A172 (cell line): ENCODE results near the gene MND1. TPM values are rescaled to one million over a fixed set of nuclear protein-coding genes. Genes with fewer than 3 reads are reported as not detected.
"Not testable (repeated sequence)": the region's sequence is repeated elsewhere in the genome, so short reads cannot be mapped to it uniquely, and the experiment has no call there.

Source experiments
- DNase-seq: peaks from one replicate; pipeline ENCODE4 v3.0.0-alpha.2; 2015; ENCODE audit warnings: low spot score
- total RNA-seq: library from RNA; depleted of rRNA; stranded (reverse); fragments of >200 nt; shearing (Covaris generic); gene quantifications from 2 replicates; pipeline ENCODE4 v1.2.3, GENCODE V29; 2014

The MND1 gene
- total RNA-seq, 1 experiment from 2014 or later, result 39.6 TPM

DNA sequence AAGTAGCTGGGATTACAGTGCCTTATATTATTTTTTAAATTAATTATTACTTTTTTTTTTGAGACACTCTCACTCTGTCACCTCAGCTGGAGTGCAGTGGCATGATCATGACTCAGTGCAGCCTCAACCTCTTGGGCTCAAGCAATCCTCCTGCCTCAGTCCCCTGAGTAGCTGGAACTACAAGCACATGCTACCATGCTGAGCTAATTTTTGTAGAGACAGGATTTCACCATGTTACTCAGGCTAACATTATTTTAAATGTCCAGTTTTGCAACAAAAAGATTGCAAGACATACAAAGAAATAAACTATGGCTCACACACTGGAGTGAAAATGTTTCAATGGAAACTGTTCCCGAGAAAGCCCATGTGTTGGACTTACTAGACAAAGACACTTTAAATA is 59.2 kb downstream of the MND1 start:
- DNase-seq, result no peak

DNA sequence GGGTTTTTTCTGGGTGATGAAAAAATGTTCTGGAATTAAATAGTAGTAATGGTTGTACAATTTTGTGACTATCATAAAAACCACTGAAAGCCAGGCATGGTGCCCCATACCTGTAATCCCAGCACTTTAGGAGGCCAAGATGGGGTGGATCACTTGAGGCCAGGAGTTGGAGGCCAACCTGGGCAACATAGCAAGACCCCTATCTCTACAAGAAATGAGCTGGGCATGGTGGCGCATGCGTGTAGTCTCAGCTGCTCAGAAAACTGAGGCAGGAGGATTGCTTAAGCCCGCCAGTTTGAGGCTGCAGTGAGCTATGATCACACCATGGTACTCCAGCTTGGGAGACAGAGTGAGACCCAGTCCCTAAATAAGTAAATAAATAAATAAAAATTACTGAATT is 63.4 kb downstream of the MND1 start:
- no peak for DNase-seq

DNA sequence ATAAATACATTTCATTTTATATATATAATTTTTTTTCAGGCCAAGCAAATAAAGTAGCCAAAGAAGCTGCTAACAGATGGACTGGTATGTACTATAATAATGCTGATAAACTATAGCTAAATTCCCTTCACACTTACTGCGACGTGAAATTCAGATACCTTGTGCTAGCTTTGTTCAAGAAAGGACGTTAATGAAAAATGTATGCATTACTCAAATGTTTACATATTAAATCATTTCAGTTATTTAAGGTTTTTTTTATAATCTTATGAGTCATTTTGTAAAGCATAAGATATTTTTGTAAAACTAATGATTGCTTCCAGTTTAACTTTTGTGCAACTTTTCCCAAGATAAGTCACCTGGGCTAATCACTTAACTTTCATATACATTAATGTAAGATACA is 64.4 kb downstream of the MND1 start:
- DNase-seq, result no peak

DNA sequence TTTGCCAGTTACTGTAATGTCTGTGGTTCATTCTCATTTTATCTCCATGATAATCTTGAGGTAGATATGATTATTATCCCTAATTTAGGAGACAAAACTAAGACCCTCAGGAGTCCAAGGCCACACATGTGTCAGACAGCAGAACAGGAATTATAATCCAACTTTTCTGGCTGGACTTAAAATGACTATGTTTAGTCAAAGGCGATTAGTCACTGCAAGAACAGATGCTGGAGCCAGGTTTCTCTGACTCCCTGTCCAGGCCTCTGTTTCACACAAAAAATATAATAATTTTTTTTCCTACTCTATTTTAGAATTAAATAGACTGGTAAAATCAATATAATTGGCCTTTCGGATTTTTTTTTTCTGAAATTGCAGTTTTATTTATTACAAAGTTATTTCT is 64.9 kb downstream of the MND1 start:
- DNase-seq, result peak; percentile 16

DNA sequence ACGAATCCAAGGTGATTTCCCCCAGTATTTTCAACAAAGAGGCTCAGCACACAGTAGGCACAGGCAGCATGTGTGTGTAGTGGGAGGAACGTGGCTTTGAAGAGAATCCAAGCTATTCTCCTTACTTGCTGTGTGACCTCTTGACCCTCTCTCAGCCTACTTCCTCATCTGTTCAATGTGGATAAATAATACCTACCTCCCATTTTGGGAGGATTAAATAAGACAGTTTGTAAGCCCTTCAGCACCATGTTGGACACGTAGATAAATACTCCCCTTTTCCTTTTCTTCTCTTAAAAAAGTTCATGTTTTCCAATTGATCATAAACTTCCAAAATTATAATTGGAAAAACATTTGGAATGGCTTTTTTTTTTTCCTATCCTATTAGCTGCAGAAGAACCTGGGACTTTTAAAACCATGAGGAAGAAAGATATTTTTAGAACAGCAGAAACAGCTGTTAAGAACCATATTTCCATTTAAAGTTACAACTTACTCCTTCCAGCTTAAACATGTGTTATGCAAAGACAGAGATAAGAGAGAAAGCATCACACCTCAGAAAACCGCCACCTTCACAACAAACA is 65.5 kb downstream of the MND1 start:
- DNase-seq, result no peak

DNA sequence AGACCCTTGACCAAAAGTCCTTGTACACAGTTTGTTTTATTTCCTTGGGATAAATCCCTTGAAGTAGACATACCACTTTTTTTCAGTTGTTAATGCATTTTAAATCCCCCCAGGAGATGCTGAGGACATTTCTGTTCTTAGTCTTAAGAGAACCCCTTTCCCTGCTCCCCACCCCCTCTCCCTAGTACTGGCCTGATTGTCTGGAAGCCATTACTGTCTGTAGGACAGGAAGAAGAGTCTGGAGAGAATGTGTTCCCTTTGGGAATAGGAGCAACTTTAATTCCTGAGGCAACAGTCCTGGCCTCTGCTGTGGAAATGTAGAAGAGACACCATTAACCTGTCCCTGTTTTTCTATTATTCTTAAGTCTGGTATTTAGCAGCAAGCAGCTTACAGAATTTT is 69.4 kb downstream of the MND1 start:
- no peak for DNase-seq

DNA sequence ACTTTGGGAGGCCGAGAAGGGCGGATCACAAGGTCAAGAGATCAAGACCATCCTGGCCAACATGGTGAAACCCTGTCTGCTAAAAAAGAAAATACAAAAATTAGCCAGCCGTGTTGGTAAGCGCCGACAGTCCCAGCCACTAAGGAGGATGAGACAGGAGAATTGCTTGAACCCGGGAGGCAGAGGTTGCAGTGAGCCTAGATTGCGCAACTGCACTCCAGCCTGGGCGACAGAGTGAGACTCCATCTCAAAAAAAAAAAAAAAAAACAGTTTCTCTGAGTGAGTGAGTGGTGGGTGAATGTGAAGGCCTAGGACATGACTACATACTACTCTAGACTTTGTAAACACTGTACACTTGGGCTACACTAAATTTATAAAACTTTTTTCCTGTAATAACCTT is 72.0 kb downstream of the MND1 start:
- not testable (repeated sequence) for DNase-seq

DNA sequence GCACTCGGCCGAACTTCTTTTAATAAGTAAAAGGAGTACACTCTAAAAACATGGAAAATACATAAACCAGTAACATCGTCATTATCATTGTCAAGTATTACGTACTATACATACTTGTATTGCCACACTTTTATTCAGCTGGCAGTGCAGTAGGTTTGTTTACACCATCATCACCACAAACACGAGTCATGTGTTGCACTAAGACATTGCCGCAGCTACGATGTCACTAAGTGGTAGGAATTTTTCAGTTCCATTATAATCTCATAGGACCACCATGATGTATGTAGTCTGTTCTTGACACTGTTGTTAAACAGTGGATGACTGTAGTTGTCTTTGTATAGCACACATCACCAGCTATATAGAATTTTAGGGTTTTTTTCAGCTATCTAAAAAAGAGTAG is 73.6 kb downstream of the MND1 start:
- DNase-seq, result no peak

DNA sequence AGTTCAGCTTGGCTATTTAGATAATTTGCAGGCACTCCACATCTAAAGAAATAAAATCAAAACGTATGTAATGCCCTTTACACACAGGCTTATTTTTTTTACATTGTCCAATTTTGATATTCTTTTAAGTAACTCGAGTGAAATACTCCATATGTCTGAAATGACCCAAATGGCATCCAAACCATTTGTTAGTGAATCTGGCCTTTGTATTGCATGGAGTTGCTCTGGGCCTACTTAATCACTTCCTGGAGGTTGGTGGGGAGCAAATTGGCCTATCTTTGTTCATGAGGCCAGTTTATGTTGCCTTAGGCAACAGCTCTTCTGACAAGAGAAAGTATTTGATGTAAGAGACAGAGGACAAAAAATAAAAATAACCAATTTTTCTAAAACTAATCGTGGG is 74.1 kb downstream of the MND1 start:
- DNase-seq, result no peak

DNA sequence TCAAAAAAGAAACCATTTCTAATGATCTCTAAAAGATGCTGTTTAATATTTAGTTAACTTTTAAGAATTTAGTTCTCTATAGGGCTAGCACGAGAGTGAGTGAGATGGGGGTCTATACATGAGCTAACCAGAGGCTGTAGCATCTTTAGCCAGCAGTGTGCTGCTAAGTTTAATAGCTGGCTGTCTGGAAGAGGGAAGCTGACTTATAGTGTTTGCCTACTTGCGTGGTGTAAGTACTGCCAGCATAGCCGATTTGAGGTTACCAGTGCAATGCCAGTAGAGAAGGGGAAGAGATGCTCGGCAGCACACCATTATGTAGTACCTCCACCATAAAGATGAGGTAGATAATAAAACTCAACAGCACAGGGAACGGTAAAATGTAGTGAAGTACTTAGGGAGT is 74.5 kb downstream of the MND1 start:
- no peak for DNase-seq

DNA sequence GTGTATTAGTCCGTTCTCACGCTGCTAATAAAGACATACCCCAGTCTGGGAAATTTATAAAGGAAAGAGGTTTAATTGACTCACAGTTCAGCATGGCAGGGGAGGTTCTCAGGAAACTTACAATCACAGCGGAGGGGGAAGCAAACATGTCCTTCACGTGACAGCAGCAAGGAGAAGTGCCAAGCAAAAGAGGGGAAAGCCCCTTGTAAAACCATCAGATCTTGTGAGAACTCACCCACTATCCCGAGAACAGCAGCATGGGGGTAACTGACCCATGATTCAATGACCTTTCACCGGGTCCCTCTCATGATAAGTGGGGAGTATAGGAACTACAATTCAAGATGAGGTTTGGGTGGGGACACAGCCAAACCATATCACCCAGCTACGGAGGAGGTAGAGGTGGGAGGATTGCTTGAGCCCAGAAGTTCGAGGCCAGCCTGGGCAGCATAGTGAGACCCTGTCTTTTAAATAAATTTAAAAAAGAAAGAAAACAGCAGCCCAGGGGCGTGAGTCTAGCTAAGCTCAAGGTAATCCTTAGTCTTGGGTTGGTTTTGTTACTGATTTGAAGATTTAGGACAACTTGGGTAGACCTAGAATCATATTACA is 75.3 kb downstream of the MND1 start:
- no peak for DNase-seq

DNA sequence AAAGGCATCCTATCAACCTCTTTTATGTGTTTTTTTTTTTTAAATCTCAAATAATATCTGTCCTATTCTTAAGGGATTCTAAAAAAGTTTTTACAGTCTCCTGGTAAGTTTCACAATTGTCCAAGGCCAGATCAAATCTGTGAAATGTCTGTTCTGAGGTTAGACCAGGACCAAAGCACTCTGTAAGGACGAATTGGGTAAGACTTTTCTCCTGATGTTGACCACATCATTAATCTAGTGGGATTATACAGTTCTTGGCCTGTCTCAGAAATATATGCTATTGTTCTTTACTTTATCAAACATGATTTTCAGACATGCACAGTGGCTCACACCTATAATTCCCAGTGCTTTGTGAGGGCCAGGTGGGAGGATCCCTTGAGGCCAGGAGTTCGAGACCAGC is 75.9 kb downstream of the MND1 start:
- DNase-seq, result no peak

DNA sequence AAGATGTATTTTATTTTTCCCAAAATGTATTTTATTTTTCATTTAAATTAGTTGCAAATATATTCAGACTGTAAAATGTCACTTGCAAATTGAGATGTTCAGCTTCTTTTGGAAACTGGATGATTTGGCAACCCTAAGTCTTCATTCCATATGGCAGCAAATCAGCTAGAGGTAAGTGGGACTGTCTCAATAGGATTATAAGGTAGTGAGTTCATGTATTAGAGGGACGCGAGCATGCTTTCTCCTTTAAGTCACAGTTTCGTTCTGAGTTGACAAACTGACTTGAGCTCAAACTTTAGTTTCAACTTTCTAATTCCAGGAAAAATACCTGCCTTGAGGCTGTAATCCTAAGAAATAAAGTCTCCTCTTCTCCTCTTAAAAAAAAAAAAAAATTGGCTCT is 77.5 kb downstream of the MND1 start:
- DNase-seq, result no peak

DNA sequence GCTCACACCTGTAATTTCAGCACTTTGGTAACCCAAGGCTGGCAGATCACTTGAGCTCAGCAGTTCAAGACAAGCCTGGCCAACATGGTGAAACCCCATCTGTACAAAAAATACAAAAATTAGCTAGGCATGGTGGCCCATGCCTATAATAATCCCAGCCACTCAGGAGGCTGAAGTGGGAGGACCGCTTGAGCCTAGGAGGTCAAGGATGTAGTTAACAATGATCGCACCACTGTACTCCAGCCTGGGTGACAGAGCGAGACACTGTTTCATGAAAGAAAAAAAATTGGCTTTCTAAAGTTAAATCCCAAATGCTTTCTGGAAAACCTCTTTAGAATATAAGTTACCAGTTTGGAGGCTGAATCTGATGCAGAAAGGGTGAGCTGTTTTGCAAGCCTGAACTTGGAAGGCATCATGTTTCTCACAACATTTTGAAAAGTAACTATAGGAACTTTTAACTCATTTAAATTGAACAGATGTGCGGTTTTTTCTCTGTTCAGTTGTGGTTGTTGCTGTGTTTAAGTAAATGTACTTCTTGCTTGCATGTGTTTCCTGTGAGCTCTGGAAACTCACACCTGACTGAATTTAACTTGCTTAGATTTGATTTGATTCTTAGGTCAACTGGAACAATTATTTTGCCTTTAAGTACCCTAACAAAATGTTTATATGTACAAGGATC is 81.9 kb downstream of the MND1 start:
- DNase-seq, result no peak

DNA sequence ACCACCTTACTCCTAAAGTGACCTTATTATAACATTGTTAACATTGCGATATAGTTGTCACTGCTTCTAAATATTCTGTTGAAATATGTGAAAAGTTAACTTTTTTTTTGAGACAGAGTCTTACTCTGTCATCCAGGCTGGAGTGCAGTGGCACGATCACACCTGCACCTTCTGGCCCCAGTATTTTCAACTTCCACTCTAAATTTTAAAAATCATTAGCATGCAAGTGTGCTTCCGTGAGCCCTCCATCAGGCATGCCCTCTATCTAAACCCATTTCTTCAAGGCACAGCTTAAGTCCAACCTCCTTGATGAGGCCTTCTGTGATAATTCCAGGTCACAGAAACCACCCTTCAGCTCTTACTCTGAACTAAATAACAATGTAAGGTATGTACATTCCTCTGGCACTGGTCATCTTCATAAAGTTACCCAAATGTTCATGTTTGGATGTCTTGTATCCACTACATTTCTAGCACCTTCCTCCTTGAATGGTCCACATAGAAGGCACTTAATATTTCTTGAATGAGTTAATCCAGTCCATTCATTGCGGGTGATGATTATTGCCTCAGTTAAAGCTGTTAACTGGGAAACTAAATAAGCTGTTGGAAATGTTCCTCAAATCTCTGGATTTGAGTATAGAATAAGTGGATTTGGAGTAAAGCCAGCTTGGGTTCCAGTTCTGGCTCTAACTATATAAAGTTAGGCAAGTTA is 83.0 kb downstream of the MND1 start:
- no peak for DNase-seq

DNA sequence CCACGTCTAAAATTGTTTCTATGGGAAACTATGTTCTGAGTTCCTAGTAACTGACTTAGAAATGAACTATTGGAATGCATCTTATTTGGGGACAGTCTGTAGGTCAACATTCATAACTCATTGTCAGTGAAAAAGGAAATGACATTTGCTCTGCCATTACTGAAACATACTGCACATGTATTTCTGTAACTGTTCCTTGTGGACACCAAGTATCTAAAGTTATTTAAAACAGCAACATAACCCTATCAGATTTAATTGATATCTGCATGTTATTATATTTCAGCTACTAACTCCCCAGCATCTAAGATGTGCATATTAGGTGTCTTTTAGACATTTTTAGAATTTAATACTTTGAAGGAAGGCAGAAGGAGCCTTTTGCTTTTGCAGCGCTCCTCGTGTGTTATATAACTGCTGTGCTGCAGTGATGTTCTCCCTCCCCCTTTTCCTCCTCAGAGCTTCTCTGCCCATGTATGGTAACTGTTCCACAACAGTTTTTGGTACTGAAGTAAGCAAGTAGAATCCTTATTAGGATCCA is 84.5 kb downstream of the MND1 start:
- no peak for DNase-seq

DNA sequence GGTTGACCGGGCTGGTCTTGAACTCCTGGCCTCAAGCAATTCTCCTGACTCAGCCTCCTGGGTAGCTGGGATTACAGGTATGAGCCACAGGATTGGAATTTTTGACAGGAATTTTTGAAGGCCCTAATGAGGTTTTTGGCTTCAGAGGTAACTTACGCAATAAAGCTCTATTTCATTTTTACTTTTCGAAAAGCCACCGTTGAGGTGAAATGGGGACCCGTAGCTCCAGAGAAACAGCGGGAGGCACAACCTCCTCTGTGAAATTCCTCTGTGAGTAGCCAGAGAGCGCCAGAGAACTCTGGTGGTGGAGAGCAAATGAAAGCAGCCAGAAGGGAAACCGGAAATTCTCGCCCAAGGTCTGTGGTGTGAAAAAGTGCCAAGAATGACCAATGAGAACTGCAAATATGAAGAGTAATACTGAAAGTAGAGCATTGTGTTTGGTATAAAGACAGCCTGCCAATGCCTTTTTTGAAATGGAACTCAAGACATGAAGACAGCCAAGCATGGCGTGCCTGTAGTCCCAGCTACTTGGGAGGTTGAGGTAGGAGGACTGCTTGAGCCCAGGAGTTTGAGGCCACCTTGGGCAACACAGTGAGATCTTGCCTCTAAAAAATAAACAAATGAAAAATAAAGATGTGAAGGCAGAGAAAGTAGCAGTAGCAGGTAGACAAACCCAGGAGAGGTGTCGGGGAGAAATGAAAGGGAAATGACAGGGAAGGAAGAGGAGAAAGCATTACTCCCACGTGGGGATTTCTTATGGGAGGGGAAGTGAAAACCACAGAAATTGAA is 88.7 kb downstream of the MND1 start:
- DNase-seq, result peak; percentile 92

DNA sequence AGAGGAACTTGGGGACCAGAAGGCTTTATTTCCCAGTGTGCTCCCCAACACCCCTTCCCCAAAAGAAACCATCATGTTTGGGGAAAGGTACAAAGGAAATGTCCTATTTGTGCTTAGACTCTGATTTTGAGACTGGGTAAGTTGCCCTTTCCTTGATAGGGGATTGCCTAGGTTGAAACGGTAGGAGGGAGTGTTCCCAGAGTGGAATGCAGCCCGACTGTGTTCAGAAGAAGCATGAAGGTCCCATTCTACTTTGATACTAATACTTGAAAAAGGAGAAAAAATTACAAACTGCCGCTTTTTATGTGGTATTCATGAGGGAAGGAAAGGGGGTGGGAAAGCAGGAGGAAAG is 89.2 kb downstream of the MND1 start:
- no peak for DNase-seq

DNA sequence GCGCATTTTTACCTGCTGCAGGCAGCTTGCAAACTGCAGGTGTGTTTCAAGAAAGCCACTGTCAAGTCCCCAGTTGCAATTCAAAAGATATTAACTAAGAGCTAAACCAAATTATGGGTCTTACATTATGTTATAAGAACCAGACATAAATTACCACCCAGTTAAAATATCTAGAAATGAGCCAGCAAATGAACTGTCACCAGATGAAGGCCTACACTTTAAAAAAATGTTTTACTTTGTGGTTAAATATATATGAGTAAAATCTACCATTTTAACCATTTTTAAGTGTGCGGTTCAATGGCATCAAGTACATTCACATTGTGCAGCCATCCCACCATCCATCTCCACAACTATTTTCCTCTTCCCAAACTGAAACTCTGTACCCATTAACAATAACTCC is 89.7 kb downstream of the MND1 start:
- DNase-seq, result no peak

DNA sequence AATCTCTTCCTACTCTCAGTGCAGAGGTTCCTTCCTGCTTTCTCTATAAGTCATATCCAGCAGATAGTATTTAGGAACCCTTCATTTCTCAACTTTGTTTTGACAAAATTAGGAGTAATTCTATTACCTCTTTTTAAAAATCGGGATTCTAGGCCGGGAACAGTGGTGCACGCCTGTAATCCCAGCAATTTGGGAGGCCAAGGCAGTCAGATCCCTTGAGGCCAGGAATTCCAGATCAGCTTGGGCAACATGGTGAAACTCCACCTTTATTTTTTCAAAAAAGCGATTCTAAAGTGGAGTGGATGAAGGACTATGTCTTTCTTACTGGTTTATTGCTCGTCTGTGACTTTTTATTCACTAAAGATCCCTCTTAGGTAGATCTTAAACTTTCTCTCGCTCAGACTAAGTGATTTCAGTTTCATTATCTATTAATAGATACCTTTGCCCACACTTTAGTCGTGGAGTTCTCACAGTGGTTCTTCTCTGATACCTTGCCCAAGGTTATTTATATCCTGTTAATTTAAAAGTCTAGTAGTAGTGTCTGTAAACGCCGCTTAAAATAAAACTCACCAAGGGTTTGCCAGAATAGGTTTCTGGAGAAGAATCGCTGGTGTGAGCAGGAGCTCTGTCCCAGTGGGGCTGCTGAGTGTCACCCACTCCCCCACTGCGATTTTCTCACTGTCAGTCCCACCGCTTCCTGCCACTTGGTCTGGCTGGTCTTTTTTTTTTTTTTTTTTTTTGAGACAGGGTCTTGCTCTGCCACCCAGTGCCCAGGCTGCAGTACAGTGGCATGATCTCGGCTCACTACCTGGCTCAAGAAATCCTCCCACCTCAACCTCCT is 94.6 kb downstream of the MND1 start:
- no peak for DNase-seq

DNA sequence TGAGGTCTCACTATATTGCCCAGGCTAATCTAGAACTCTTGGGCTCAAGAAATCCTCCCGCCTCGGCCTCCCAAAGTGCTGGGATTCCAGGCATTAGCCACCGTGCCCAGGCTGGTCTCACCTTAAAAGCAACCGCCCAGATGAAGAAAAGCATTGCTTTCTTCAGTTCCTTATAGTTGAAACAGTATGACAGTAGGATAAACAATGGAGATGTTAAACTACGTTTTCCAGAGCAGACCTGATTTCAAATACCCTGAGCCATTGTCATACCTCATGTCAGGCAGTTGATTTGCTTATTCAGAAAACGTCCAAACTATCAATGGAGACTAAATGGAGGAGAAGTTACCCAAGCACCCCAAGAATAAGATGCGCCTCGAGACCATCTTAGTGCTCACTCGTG is 95.3 kb downstream of the MND1 start:
- DNase-seq, result no peak
